Neuronal stem cell (in vitro differentiated cells): Measurements from ENCODE around the gene LZTS2.

Experiments used
- DNase-seq: peaks from one replicate; pipeline ENCODE4 v3.0.0-alpha.2; 2013; ENCODE audit warnings: low spot score
- H2AFZ ChIP-seq: one replicate; pipeline ENCODE4 v1.6.1; 2013; ENCODE audit warnings: mild to moderate bottlenecking, low read length, inconsistent platforms
- H2AK5ac ChIP-seq: 2 replicates; pipeline ENCODE4 v1.6.1; 2013; ENCODE audit warnings: low read depth, mild to moderate bottlenecking, inconsistent platforms, low read length, moderate library complexity, mixed read lengths
- H2BK120ac ChIP-seq: 2 replicates; pipeline ENCODE4 v1.6.1; 2013; ENCODE audit warnings: low read depth, mild to moderate bottlenecking, inconsistent platforms, low read length, moderate library complexity, mixed read lengths
- H2BK12ac ChIP-seq: one replicate; pipeline ENCODE4 v1.6.1; 2013; ENCODE audit warnings: low read length, inconsistent platforms
- H2BK15ac ChIP-seq: 2 replicates; pipeline ENCODE4 v1.6.1; 2013; ENCODE audit warnings: mild to moderate bottlenecking, low read length, inconsistent platforms, mixed read lengths
- H2BK5ac ChIP-seq: one replicate; pipeline ENCODE4 v1.6.1; 2013; ENCODE audit warnings: inconsistent platforms, mild to moderate bottlenecking, low read length, moderate library complexity
- H3K14ac ChIP-seq: one replicate; pipeline ENCODE4 v1.6.1; 2013; ENCODE audit warnings: low read length, inconsistent platforms
- H3K18ac ChIP-seq: 2 replicates; pipeline ENCODE4 v1.6.1; 2013; ENCODE audit warnings: low read length, inconsistent platforms
- H3K23ac ChIP-seq: 2 replicates; pipeline ENCODE4 v1.6.1; 2013; ENCODE audit warnings: low read depth, mild to moderate bottlenecking, mixed read lengths, low read length, inconsistent platforms; ENCODE audit not compliant: poor library complexity
- H3K27ac ChIP-seq: replicated peaks from 3 replicates; pipeline ENCODE4 v1.5.1; 2013; ENCODE audit warnings: low read length, inconsistent platforms
- H3K27me3 ChIP-seq, 3 experiments: 2 replicates each; pipeline ENCODE4 v1.6.1; 2013; ENCODE audit warnings: low read length in 3 of 3, mild to moderate bottlenecking in 2 of 3, inconsistent platforms in 1 of 3, low read depth in 1 of 3, mixed read lengths in 1 of 3, moderate library complexity in 1 of 3; ENCODE audit not compliant: control insufficient read depth in 3 of 3, insufficient read depth in 3 of 3
- H3K36me3 ChIP-seq, 2 donors: replicated peaks in 1 of 2; 2 replicates each; pipeline ENCODE4 v1.6.1; 2013; ENCODE audit warnings: low read length in 2 of 2; ENCODE audit not compliant: control insufficient read depth in 2 of 2, insufficient read depth in 2 of 2
- H3K4ac ChIP-seq: 2 replicates; pipeline ENCODE4 v1.6.1; 2013; ENCODE audit warnings: inconsistent platforms, mild to moderate bottlenecking, low read length, moderate library complexity
- H3K4me1 ChIP-seq, 2 donors: 1 replicate in 1 of 2; 2 replicates in 1 of 2; pipeline ENCODE4 v1.6.1; 2013; ENCODE audit warnings: low read length in 2 of 2, low read depth in 1 of 2; ENCODE audit not compliant: control insufficient read depth in 2 of 2, insufficient read depth in 1 of 2
- H3K4me2 ChIP-seq: one replicate; pipeline ENCODE4 v1.6.1; 2013; ENCODE audit warnings: mild to moderate bottlenecking, low read length, inconsistent platforms; ENCODE audit not compliant: insufficient read depth, poor library complexity, severe bottlenecking
- H3K4me3 ChIP-seq, 2 donors: 2 replicates each; pipeline ENCODE4 v1.5.1; 2013; ENCODE audit warnings: low read length in 2 of 2, mild to moderate bottlenecking in 2 of 2, inconsistent platforms in 1 of 2, moderate library complexity in 1 of 2
- H3K79me1 ChIP-seq: one replicate; pipeline ENCODE4 v1.6.1; 2013; ENCODE audit warnings: low read depth, mild to moderate bottlenecking, inconsistent platforms, low read length, moderate library complexity
- H3K9ac ChIP-seq: one replicate; pipeline ENCODE4 v1.6.1; 2013; ENCODE audit warnings: mild to moderate bottlenecking, low read depth, low read length, inconsistent platforms; ENCODE audit not compliant: poor library complexity
- H3K9me3 ChIP-seq, 2 donors: replicated peaks in 1 of 2; 2 replicates each; pipeline versions ENCODE3 to v1.6.1; 2013; ENCODE audit warnings: low read length in 2 of 2, mild to moderate bottlenecking in 2 of 2, inconsistent platforms in 1 of 2, low read depth in 1 of 2, mixed read lengths in 1 of 2, moderate library complexity in 1 of 2; ENCODE audit not compliant: control insufficient read depth in 2 of 2, insufficient read depth in 1 of 2
- H4K8ac ChIP-seq: one replicate; pipeline ENCODE4 v1.6.1; 2013; ENCODE audit warnings: low read depth, mild to moderate bottlenecking, inconsistent platforms, low read length, moderate library complexity
- H4K91ac ChIP-seq: one replicate; pipeline ENCODE4 v1.6.1; 2013; ENCODE audit warnings: low read length, low read depth, mild to moderate bottlenecking, inconsistent platforms; ENCODE audit not compliant: poor library complexity
- WGBS, 2 donors: extraction: QIAGEN DNeasy Blood & Tissue Kit; methylation state at CpG; one replicate each; pipeline ENCODE4 v1.1.7; 2013; ENCODE audit warnings: missing lambda C conversion rate in 2 of 2, mixed read lengths in 1 of 2; ENCODE audit not compliant: insufficient read length in 2 of 2, insufficient replicate concordance in 1 of 2; ENCODE audit errors: extremely low coverage in 2 of 2; 5-methylcytosine and 5-hydroxymethylcytosine counted together

Gene LZTS2

DNA sequence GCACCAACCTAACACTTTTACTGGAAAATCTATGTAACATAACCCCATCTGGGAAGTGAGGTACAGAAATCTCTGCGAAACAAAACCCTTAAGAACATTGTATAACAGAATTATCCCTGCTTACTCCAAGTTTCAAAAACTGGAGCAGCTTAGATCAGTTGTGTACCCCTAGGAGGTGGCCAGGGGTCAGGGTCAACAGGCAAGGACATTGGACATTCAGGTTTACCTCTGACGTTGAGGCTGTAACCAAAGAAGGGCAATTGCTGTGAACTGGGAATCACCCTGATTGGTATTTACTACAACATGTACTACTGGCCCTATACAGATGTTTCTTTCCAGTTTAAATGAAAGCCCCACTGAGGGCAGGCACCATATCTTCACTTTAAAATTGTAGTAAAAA lies 44.5 kb downstream of the LZTS2 start:
- Histone ChIP-seq H3K4me2 (no peak overlapping the region), H2AFZ (no peak overlapping the region), H3K79me1 (no peaks in the 10 kb centered on the region), H3K27ac (no peak overlapping the region), H2BK15ac (no peak overlapping the region), H3K36me3 (no peaks in the 10 kb centered on the region), H3K9ac (no peak overlapping the region), H3K27me3 (peaks cover 0 to 51% (median 22%) of the 10 kb centered on the region in 3 experiments), H2BK120ac (no peak overlapping the region), H3K4ac (no peak overlapping the region), H2BK12ac (no peak overlapping the region), H3K18ac (no peak overlapping the region), H2BK5ac (no peak overlapping the region), H2AK5ac (no peak overlapping the region), H4K91ac (no peak overlapping the region), H3K9me3 (no peaks in the 10 kb centered on the region), H4K8ac (no peak overlapping the region), H3K4me3 (peak overlapping the region in 1 of 2 donors; percentile 52), H3K23ac (no peak overlapping the region), H3K14ac (no peak overlapping the region), H3K4me1 (peaks cover 14 to 21% of the 10 kb centered on the region in 2 donors)
- DNase-seq: no peak
- WGBS, 2 donors: no CpG with 5 or more reads among the region's 2 CpGs

DNA sequence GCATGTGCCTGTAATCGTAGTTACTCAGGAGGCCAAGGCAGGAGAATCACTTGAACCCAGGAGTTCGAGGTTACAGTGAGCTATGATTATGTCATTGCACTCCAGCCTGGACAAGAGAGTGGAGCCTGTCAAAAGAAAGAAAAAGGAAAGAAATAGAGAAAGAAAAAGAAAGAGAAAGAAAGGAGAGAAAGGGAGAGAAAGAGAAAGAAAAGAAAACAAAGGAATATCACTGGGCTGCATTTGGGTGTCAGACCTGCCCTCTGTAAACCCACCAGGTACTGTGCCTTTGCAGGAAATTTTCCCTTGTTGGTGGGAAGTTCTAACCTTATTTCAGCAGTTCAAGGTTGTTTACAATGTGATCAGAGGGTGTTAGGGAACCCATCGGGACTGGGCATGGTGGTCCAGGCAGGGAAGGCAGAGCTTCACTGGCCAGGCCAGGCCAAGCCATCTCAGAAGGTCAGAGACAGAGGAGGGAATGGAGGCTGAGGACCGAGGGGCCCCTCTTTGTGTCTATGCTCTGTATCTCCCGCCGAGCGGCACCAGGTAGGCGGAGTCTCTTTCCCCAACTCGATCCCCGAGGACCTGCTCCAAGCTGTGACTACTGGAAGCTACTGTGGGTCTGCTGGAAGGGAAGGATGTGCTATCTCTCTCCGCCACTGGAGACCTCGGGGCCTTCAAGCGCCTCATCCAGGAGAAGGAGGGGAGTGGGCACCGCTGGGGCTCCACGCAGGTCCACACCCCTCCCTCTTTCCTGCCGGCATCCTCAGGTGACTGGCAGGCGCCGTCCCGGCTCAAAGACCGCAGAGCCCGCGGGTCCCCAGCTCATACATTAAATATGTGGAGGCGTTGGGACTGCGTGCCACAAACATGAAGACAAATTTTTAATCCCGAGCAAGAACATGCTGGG lies 47.0 kb downstream of the LZTS2 start:
- H2BK12ac ChIP-seq: no peak overlapping the region
- no peak overlapping the region for H3K27ac ChIP-seq
- H3K4me1 ChIP-seq: peaks cover 18 to 20% of the 10 kb centered on the region in 2 donors
- no peak overlapping the region for H3K4ac ChIP-seq
- H2AFZ ChIP-seq: peak overlapping the region; percentile 78
- H4K91ac ChIP-seq: no peak overlapping the region
- WGBS, 2 donors: no CpG with 5 or more reads among the region's 25 CpGs
- no peak overlapping the region for H2BK120ac ChIP-seq
- no peak overlapping the region for H2BK15ac ChIP-seq
- H3K27me3 ChIP-seq: peaks cover 0 to 66% (median 27%) of the 10 kb centered on the region in 3 experiments
- no peak overlapping the region for H2BK5ac ChIP-seq
- no peak overlapping the region for H4K8ac ChIP-seq
- H3K4me3 ChIP-seq: peak overlapping the region in 1 of 2 donors; percentile 32
- H3K9me3 ChIP-seq: no peaks in the 10 kb centered on the region
- no peak overlapping the region for H2AK5ac ChIP-seq
- no peak overlapping the region for H3K14ac ChIP-seq
- H3K4me2 ChIP-seq: no peak overlapping the region
- H3K18ac ChIP-seq: peak overlapping the region; percentile 63
- DNase-seq: no peak
- no peak overlapping the region for H3K9ac ChIP-seq
- no peaks in the 10 kb centered on the region for H3K79me1 ChIP-seq
- no peak overlapping the region for H3K23ac ChIP-seq
- no peaks in the 10 kb centered on the region for H3K36me3 ChIP-seq

DNA sequence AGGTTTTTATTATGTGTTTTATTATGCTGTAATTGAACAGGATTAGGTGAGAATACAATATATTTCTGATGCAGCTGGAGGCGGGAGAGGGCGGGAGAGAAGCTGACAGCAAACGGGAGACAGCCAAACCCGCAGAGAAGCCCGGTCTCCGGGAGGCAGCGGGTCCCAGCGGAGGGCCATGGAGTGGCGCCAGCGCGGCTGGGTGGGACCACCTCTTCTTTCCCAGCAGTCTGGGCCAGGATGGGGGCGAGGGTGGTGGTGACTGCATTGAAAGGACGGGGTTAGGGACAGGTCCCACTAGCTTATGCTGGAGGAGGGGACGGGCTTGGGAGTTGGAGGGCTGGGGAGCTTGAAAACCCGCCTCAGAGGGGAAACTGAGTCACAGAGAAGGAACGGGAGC lies 47.7 kb downstream of the LZTS2 start:
- Histone ChIP-seq H3K79me1 (no peaks in the 10 kb centered on the region), H2BK15ac (no peak overlapping the region), H4K8ac (no peak overlapping the region), H2AFZ (peak overlapping the region; percentile 78), H2BK12ac (no peak overlapping the region), H3K4me1 (peaks cover 14 to 18% of the 10 kb centered on the region in 2 donors), H3K18ac (peak overlapping the region; percentile 9), H3K9me3 (no peaks in the 10 kb centered on the region), H3K14ac (no peak overlapping the region), H3K36me3 (peaks cover 0 to 2% of the 10 kb centered on the region in 2 donors), H4K91ac (no peak overlapping the region), H3K9ac (peak overlapping the region; percentile 74), H2BK5ac (no peak overlapping the region), H3K4ac (no peak overlapping the region), H2BK120ac (no peak overlapping the region), H3K27me3 (peaks cover 0 to 68% (median 27%) of the 10 kb centered on the region in 3 experiments), H3K27ac (no peak overlapping the region), H3K4me3 (no peak overlapping the region), H3K4me2 (no peak overlapping the region), H2AK5ac (no peak overlapping the region), H3K23ac (no peak overlapping the region)
- WGBS, 2 donors: no CpG with 5 or more reads among the region's 16 CpGs
- DNase-seq: no peak
